Measurements from ENCODE around the gene RAB3IL1. TPM values are rescaled to one million over a fixed set of nuclear protein-coding genes. Genes with fewer than 3 reads are reported as not detected.

RAB3IL1 gene
- total RNA-seq, 2 experiments from 2014 or later = not detected

DNA sequence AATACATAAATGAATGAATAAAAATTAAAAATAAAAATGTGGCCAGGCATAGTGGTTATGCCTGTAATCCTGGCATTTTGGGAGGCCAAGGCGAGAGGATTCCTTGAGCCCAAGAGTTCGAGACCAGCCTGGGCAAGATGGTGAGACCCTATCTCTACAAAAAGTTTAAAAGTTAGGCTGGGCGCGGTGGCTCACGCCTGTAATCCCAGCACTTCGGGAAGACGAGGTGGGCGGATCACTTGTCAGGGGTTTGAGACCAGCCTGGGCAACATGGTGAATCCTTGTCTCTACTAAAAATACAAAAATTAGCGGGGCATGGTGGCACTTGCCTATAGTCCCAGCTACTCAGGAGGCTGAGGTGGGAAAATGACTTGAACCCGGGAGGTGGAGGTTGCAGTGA is 23.1 kb upstream of the RAB3IL1 start:
- intact Hi-C loops (cut with micrococcal nuclease) = no loop called here
- POLR2A ChIA-PET = no interaction called here
- no peak for DNase-seq
- CTCF ChIA-PET = interaction anchor here (3.3 kb wide), 1 partner anchor 43 kb away, joined by 18 read pairs; no protein-coding TSS in a partner anchor
- Mint-ChIP-seq H3K4me1 (ENCODE audit: low read depth) (no peaks in the 10 kb centered on the region), H3K4me3 (no peak overlapping the region), H3K27ac (no peak overlapping the region), H3K27me3 (peaks cover 9% of the 10 kb centered on the region), H3K9me3 (peaks cover 4% of the 10 kb centered on the region), H3K36me3 (ENCODE audit: low read depth) (no peaks in the 10 kb centered on the region)
- TF ChIP-seq, protein P1, sequence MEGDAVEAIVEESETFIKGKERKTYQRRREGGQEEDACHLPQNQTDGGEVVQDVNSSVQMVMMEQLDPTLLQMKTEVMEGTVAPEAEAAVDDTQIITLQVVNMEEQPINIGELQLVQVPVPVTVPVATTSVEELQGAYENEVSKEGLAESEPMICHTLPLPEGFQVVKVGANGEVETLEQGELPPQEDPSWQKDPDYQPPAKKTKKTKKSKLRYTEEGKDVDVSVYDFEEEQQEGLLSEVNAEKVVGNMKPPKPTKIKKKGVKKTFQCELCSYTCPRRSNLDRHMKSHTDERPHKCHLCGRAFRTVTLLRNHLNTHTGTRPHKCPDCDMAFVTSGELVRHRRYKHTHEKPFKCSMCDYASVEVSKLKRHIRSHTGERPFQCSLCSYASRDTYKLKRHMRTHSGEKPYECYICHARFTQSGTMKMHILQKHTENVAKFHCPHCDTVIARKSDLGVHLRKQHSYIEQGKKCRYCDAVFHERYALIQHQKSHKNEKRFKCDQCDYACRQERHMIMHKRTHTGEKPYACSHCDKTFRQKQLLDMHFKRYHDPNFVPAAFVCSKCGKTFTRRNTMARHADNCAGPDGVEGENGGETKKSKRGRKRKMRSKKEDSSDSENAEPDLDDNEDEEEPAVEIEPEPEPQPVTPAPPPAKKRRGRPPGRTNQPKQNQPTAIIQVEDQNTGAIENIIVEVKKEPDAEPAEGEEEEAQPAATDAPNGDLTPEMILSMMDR (IDR thresholded peaks at IDR 0.05) = no peak
- ATAC-seq = no peak

DNA sequence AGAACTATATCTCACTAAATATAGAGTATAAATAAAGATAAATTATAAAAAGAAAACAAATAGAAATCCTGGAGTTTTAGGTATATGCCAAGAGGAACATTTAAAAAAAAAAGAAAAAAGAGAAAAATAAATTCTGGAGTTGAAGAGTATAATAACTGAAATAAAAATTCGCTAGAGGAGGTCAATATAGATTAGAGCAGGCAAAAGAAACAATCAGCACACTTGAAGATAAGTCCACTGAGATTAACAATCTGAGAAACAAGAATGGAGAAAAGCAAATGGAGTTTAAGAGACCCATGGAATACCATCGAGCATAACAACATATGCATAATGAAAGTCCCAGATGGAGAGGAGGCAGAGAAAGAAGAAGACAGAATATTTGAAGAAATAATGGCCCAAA is 18.5 kb upstream of the RAB3IL1 start:
- DNase-seq (no peak), ATAC-seq (no peak)
- Mint-ChIP-seq H3K9me3 (peaks cover 4% of the 10 kb centered on the region), H3K36me3 (ENCODE audit: low read depth) (no peaks in the 10 kb centered on the region), H3K27me3 (peaks cover 20% of the 10 kb centered on the region), H3K4me3 (no peak overlapping the region), H3K27ac (no peak overlapping the region), H3K4me1 (ENCODE audit: low read depth) (no peaks in the 10 kb centered on the region)
- POLR2A ChIA-PET = no interaction called here
- intact Hi-C loops (cut with micrococcal nuclease) = no loop called here
- CTCF ChIA-PET = interaction anchor here (1.3 to 3.6 kb wide), 4 partner anchors 11 to 146 kb away, joined by 4 to 22 read pairs (median 6); no protein-coding TSS in a partner anchor
- TF ChIP-seq, protein P1 (IDR thresholded peaks at IDR 0.05) = no peak

DNA sequence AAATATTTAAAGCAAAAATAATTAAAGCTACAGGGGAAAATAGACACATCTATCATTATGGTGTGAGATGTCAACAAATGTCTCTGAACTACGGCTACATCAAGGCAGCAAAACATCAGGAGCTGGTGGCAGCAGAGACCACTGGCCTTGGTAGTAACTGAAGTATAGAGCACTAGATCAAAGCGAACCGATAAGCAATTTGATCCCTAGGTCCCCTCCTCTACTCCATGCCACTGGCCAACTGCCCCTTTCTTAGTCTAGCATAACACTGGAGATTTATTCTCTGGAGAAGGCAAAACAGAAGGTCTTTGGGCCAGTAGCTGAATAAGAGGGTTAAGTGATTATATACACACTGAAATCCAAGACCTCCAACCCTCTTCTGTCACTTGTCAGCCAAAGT is 13.6 kb upstream of the RAB3IL1 start:
- POLR2A ChIA-PET = interaction anchor here (0.7 kb wide), 1 partner anchor 116 kb away, joined by 3 read pairs; no protein-coding TSS in a partner anchor
- H3K4me1 Mint-ChIP-seq (ENCODE audit: low read depth) = no peaks in the 10 kb centered on the region
- H3K4me3 Mint-ChIP-seq = no peak overlapping the region
- CTCF ChIA-PET = interaction anchor here (1.1 to 2.3 kb wide), 5 partner anchors 16 to 151 kb away, joined by 3 to 10 read pairs (median 6); no protein-coding TSS in a partner anchor
- H3K27ac Mint-ChIP-seq = no peak overlapping the region
- peaks cover 1% of the 10 kb centered on the region for H3K9me3 Mint-ChIP-seq
- H3K36me3 Mint-ChIP-seq (ENCODE audit: low read depth) = no peaks in the 10 kb centered on the region
- H3K27me3 Mint-ChIP-seq = peaks cover 11% of the 10 kb centered on the region
- ATAC-seq = no peak
- TF ChIP-seq, protein P1 (IDR thresholded peaks at IDR 0.05) = no peak
- DNase-seq = no peak
- intact Hi-C loops (cut with micrococcal nuclease) = no loop called here

DNA sequence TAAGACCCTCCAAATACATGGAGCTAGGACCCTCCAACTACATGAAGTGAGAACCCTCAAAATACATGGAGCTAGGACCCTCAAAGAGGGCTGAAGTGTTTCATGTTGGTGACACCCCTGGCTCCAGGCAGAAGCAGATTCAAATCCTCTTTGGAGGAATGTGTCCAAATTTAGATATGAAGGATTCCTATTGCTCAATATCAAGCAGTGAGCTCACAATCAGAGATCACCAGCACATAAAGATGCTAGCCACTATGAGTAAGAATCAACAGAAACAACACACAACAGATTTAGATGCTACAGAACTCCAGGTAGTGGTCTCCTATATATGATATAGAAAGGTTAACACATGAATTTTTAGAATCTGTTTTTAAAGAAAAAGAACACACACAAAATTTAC is 11.2 kb upstream of the RAB3IL1 start:
- Mint-ChIP-seq H3K9me3 (no peaks in the 10 kb centered on the region), H3K4me3 (no peak overlapping the region), H3K36me3 (ENCODE audit: low read depth) (no peaks in the 10 kb centered on the region), H3K27ac (no peak overlapping the region), H3K27me3 (peaks cover 9% of the 10 kb centered on the region), H3K4me1 (ENCODE audit: low read depth) (no peaks in the 10 kb centered on the region)
- POLR2A ChIA-PET = no interaction called here
- intact Hi-C loops (cut with micrococcal nuclease) = no loop called here
- DNase-seq (no peak), ATAC-seq (no peak)
- TF ChIP-seq, protein P1 (IDR thresholded peaks at IDR 0.05) = no peak
- CTCF ChIA-PET = interaction anchor here (0.9 to 2.1 kb wide), 6 partner anchors 11 to 179 kb away, joined by 3 to 12 read pairs (median 6); no protein-coding TSS in a partner anchor

DNA sequence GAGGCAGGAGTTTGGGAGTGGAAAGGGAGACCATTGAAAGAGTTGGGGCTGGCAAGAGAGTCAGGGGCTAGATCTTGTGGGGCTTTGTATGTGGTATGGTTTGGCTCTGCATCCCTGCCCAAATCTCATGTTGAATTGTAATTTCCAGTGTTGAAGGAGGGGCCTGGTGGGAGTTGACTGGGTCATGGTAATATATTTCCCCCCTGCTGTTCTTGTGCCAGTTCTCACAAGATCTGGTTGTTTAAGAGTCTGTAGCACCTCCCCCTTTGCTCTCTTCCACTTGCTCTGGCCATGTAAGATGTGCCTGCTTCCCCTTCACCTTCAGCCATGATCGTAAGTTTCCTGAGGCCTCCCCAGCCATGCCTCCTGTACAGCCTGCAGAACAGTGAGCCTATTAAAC is 10.1 kb upstream of the RAB3IL1 start:
- intact Hi-C loops (cut with micrococcal nuclease) = no loop called here
- H3K4me1 Mint-ChIP-seq (ENCODE audit: low read depth) = no peaks in the 10 kb centered on the region
- H3K4me3 Mint-ChIP-seq = no peak overlapping the region
- no peaks in the 10 kb centered on the region for H3K36me3 Mint-ChIP-seq (ENCODE audit: low read depth)
- ATAC-seq (no peak), DNase-seq (no peak)
- ChIA-PET CTCF (interaction anchor here (1.8 to 2.1 kb wide), 2 partner anchors 20 to 155 kb away, joined by 9 to 12 read pairs; no protein-coding TSS in a partner anchor), POLR2A (no interaction called here)
- no peak overlapping the region for H3K27ac Mint-ChIP-seq
- TF ChIP-seq, protein P1 (IDR thresholded peaks at IDR 0.05) = no peak
- H3K9me3 Mint-ChIP-seq = no peaks in the 10 kb centered on the region
- H3K27me3 Mint-ChIP-seq = peaks cover 3% of the 10 kb centered on the region
